Psoas muscle (tissue), 8 donors: ENCODE data around the gene PTPRCAP. TPM values are rescaled to one million over a fixed set of nuclear protein-coding genes. Genes with fewer than 3 reads are reported as not detected.

ENCODE experiments used
- ATAC-seq, 4 donors: fragments of 200-7000 bp; cut with Tn5 transposase; one replicate each; pipeline ENCODE4 v1.9.1; 2020; ENCODE audit warnings: moderate library complexity in 3 of 4, mild to moderate bottlenecking in 2 of 4
- DNase-seq, 2 donors: peaks; one replicate each; pipeline ENCODE4 v3.0.0-alpha.2; 2020
- H3K27ac ChIP-seq: fragments of 200-600 bp; one replicate; pipeline ENCODE4 v1.8.0; 2022
- H3K27me3 ChIP-seq, 3 donors: fragments of 200-600 bp in 1 of 3; one replicate each; pipeline versions ENCODE4 v1.6.1 to v1.8.0; 2013 to 2022; ENCODE audit warnings: low read length in 2 of 3, mild to moderate bottlenecking in 2 of 3, moderate library complexity in 1 of 3; ENCODE audit not compliant: insufficient read depth in 3 of 3
- H3K36me3 ChIP-seq, 2 donors: fragments of 200-600 bp in 1 of 2; one replicate each; pipeline versions ENCODE4 v1.6.1 to v1.8.0; 2013 to 2022; ENCODE audit warnings: low read depth in 1 of 2, mild to moderate bottlenecking in 1 of 2, moderate library complexity in 1 of 2; ENCODE audit not compliant: insufficient read depth in 1 of 2
- H3K4me1 ChIP-seq: fragments of 200-600 bp; one replicate; pipeline ENCODE4 v1.8.0; 2022
- H3K4me3 ChIP-seq: fragments of 200-600 bp; one replicate; pipeline ENCODE4 v1.8.0; 2022; ENCODE audit warnings: mild to moderate bottlenecking
- H3K9me3 ChIP-seq: fragments of 200-600 bp; one replicate; pipeline ENCODE4 v1.8.0; 2022
- WGBS, 3 donors: extraction: QIAGEN DNeasy Blood & Tissue Kit; methylation state at CpG; one replicate each; pipeline versions ENCODE4 v1.1.6 to v1.1.7; 2013; 5-methylcytosine and 5-hydroxymethylcytosine counted together
- intact Hi-C, 2 donors: fragments of 100-400 bp; cut with DNase I; formaldehyde crosslinking; loops; one replicate each; pipeline versions ENCODE4 v1.11.0 to v1.14.2; 2022
- polyA plus RNA-seq, 3 donors: library from polyadenylated mRNA; stranded (reverse); fragments of 200-250 nt; gene quantifications; one replicate each; pipeline ENCODE4 v1.2.3, GENCODE V29; 2013
- total RNA-seq, 4 donors: library from RNA; stranded (reverse); fragmentation: NEBNext Ultra II Directional in 2 of 4; extraction: Animal tissue kit (Norgen Biotek cat#: 25700) in 2 of 4; gene quantifications; one replicate each; pipeline versions ENCODE4 v1.2.1 to v1.2.4, GENCODE V29; 2021 to 2023
- TF ChIP-seq, protein P1 (sequence below): fragments of 200-600 bp; IDR thresholded peaks from one replicate; pipeline ENCODE4 v1.8.0; 2022; ENCODE audit warnings: antibody characterized with exemption
- donor health status: healthy with polysubstance abuse.
- donor health status: DM: no; HTN: no; CAD: no; lungs with moderate emphysema.
- donor health status: Bipolar disorder and iron deficiency.
- donor health status: healthy.
- donor health status: DM: yes; HTN: yes; CAD: no.
- donor health status: DM: no; HTN: no; CAD: no.
- donor health status: DM: no; HTN: no; CAD: no.
- donor health status: DM: yes; HTN: yes; CAD: no.

The PTPRCAP gene
- total and polyA plus RNA-seq, 7 donors: 0.25 to 1.4 (median 1.0) TPM

DNA sequence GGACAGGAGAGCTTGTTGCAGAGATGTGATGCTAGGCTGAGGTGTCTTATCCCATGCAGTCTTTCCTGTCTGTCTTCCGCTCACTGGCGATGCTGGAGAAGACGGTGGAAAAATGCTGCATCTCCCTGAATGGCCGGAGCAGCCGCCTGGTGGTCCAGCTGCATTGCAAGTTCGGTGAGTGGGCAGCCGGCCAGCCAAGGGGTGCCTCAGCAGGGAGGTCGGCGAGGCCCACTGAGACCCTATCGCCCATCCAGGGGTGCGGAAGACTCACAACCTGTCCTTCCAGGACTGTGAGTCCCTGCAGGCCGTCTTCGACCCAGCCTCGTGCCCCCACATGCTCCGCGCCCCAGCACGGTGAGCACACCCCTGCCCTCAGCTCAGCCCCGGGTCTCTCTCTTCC lies 44.0 kb downstream of the PTPRCAP start:
- ATAC-seq (no peak), DNase-seq (no peak)
- TF ChIP-seq, protein P1, sequence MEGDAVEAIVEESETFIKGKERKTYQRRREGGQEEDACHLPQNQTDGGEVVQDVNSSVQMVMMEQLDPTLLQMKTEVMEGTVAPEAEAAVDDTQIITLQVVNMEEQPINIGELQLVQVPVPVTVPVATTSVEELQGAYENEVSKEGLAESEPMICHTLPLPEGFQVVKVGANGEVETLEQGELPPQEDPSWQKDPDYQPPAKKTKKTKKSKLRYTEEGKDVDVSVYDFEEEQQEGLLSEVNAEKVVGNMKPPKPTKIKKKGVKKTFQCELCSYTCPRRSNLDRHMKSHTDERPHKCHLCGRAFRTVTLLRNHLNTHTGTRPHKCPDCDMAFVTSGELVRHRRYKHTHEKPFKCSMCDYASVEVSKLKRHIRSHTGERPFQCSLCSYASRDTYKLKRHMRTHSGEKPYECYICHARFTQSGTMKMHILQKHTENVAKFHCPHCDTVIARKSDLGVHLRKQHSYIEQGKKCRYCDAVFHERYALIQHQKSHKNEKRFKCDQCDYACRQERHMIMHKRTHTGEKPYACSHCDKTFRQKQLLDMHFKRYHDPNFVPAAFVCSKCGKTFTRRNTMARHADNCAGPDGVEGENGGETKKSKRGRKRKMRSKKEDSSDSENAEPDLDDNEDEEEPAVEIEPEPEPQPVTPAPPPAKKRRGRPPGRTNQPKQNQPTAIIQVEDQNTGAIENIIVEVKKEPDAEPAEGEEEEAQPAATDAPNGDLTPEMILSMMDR: no peak
- Histone ChIP-seq H3K4me1 (peaks cover 20% of the 10 kb centered on the region), H3K36me3 (peaks cover 0 to 44% of the 10 kb centered on the region in 2 donors), H3K27me3 (no peaks in the 10 kb centered on the region), H3K4me3 (no peak overlapping the region), H3K27ac (no peak overlapping the region), H3K9me3 (no peaks in the 10 kb centered on the region)
- intact Hi-C loops: no loop called here
- WGBS, 3 donors: 90 to 94% (median 92%) methylated on average over 18 of the region's 18 CpGs

DNA sequence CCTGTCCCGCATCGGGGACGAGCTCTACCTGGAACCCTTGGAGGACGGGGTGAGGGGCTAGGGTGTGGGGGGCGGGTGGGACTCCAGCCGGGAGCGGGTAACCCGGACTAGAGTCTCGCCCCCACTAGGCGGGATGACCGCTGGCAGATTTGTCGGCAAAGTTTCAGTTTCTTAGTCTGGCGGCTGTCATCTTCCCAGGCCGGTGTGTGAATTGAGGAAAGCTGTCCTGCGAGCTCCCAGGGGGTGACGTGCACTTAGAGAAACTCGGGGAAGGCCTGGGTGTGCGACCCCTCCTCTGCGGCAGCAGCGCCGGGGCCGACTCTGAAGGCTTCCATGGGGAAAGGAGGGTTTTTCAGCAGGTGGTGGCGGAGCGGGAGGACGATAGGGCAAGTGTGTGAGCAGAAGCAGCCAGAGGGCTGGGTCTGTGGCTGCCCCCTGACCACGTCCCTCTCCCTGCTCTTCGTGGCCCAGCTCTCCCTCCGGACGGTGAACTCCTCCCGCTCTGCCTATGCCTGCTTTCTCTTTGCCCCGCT lies 45.2 kb downstream of the PTPRCAP start:
- intact Hi-C loops: no loop called here
- TF ChIP-seq, protein P1: no peak
- Histone ChIP-seq H3K9me3 (no peaks in the 10 kb centered on the region), H3K4me1 (peaks cover 12% of the 10 kb centered on the region), H3K4me3 (peak overlapping the region; percentile 96), H3K36me3 (peaks cover 0 to 33% of the 10 kb centered on the region in 2 donors), H3K27me3 (no peaks in the 10 kb centered on the region), H3K27ac (peak overlapping the region; percentile 96)
- ATAC-seq: peak in 1 of 4 donors; percentile 0
- DNase-seq: no peak
- 5 to 10% (median 6%) methylated on average over 25 to 31 of the region's 31 CpGs for WGBS, 3 donors

DNA sequence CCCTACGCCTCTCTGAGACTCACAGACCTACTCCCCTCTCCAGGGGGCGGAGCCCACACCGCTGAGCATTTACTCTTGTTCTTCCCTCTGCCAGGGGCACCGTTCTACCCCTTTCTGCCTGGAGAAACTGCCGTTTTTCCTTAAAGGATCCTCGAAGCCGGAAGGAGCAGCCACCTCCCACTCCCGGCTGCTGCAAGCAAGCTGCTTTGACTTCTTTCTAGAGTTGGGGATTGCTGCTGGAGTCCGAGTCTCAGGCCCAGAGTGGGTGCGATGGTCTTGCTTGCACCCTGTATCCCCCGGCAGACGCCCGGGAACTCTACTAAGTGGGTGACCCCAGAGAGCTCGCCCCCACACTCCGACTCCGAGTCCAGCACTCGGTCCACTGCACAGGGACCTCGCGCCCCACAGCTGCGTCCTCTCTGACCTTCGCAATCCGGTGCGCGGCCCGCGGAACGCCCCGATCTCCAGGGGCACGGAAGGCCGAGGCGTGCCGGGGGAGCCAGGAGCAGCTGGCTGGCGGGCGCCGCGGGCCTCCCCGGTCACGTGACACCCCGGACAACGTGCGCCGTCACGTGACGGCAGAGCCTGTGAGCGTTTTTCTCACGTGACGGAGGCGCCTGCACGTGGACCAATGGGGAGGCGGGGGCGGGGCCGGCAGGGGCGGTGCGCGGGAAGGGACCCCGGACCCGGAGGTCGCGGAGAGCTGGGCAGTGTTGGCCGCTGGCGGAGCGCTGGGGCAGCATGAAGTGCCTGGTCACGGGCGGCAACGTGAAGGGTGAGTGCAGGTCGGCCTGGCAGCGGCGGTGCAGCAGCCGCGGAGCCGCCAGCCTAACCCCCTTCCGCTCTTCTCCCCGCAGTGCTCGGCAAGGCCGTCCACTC lies 45.9 kb downstream of the PTPRCAP start, which contains the start of gene RAD9A:
Gene RAD9A (plus strand): TSS at position 683 of the 879 bp plus-strand sequence. CDS start 59 bp downstream, at position 742.
- peak within 1 kb of the TSS; percentile 96 for H3K4me3 ChIP-seq

DNA sequence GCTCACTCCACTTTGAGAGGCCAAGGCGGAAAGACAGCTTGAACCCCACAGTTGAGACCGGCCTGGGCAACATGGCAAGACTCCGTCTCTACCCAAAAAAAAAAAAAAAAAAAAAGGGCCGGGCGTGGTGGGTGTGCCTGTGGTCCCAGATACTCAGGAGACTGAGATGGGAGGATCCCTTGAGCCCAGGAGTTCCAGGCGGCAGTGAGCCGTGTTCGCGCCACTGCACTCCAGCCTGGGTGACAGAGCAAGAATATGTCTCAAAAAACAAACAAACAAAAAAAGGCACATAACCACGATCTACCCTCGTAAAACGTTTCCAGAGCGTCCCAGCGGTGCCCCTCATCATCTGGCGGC lies 46.6 kb downstream of the PTPRCAP start:
- intact Hi-C loops: no loop called here
- Histone ChIP-seq H3K27ac (peak overlapping the region; percentile 96), H3K27me3 (no peaks in the 10 kb centered on the region), H3K4me1 (peaks cover 12% of the 10 kb centered on the region), H3K4me3 (peak overlapping the region; percentile 96), H3K36me3 (peaks cover 0 to 19% of the 10 kb centered on the region in 2 donors), H3K9me3 (no peaks in the 10 kb centered on the region)
- TF ChIP-seq, protein P1: no peak
- DNase-seq (no peak), ATAC-seq (peak in 1 of 4 donors; percentile 5)
- 9 to 12% (median 10%) methylated on average over 13 to 15 of the region's 15 CpGs for WGBS, 3 donors

More for the DNA sequence above, 45.9 kb downstream of the PTPRCAP start, which contains the start of gene RAD9A:
- DNase-seq (peak; percentile 96 to 98), ATAC-seq (peak; percentile 83 to 94 (median 88))
- no peaks in the 10 kb centered on the region for H3K27me3 ChIP-seq
- H3K4me1 ChIP-seq: peaks cover 12% of the 10 kb centered on the region
- H3K27ac ChIP-seq: peak within 1 kb of the TSS; percentile 96
- WGBS, 3 donors: 0 to 1% (median 1%) methylated on average over 63 to 75 of the region's 75 CpGs
- no peaks in the 10 kb centered on the region for H3K9me3 ChIP-seq
- H3K36me3 ChIP-seq: peaks cover 0 to 26% of the 10 kb centered on the region in 2 donors
- TF ChIP-seq, protein P1: no peak
- intact Hi-C loops: no loop called here
